GM23338 (cell line): ENCODE results near the gene ATP6V1A. TPM values are rescaled to one million over a fixed set of nuclear protein-coding genes. Genes with fewer than 3 reads are reported as not detected.

Experiments used
- ATAC-seq: fragments of 200-7000 bp; cut with Tn5 transposase; 3 replicates; pipeline ENCODE4 v1.9.1; 2020
- DNase-seq: peaks from one replicate; pipeline ENCODE4 v3.0.0-alpha.2; 2015; ENCODE audit warnings: low spot score
- H2AFZ ChIP-seq: fragments of 200-600 bp; sonication (generic); 2 replicates; pipeline ENCODE4 v1.8.0; 2016; ENCODE audit warnings: antibody characterized with exemption, mild to moderate bottlenecking, moderate library complexity
- H3F3A ChIP-seq: fragments of 200-600 bp; sonication (generic); replicated peaks from 2 replicates; pipeline ENCODE4 v1.8.0; 2017; ENCODE audit warnings: antibody characterized with exemption, mixed run types, low read depth
- H3K27ac ChIP-seq: fragments of 200-600 bp; sonication (generic); 2 replicates; pipeline ENCODE4 v1.6.1; 2016; ENCODE audit warnings: low read depth
- H3K27me3 ChIP-seq: fragments of 200-600 bp; sonication (generic); 2 replicates; pipeline ENCODE4 v1.8.0; 2016; ENCODE audit warnings: mild to moderate bottlenecking, mixed run types, moderate library complexity; ENCODE audit not compliant: insufficient read depth
- H3K36me3 ChIP-seq: fragments of 200-600 bp; sonication (generic); 2 replicates; pipeline ENCODE4 v1.8.0; 2016; ENCODE audit warnings: mild to moderate bottlenecking; ENCODE audit not compliant: insufficient read depth
- H3K4me1 ChIP-seq: fragments of 200-600 bp; sonication (generic); 2 replicates; pipeline ENCODE4 v1.8.0; 2016; ENCODE audit warnings: mild to moderate bottlenecking, moderate library complexity; ENCODE audit not compliant: insufficient read depth
- H3K4me2 ChIP-seq: fragments of 200-600 bp; sonication (generic); 2 replicates; pipeline ENCODE4 v1.7.1; 2017; ENCODE audit warnings: mixed run types
- H3K4me3 ChIP-seq: fragments of 200-600 bp; sonication (generic); 2 replicates; pipeline ENCODE4 v1.6.1; 2016; ENCODE audit warnings: mixed run types
- H3K79me2 ChIP-seq: fragments of 200-600 bp; sonication (generic); replicated peaks from 2 replicates; pipeline ENCODE4 v1.8.0; 2017; ENCODE audit warnings: mild to moderate bottlenecking; ENCODE audit not compliant: insufficient read depth
- H3K9me2 ChIP-seq: fragments of 200-600 bp; sonication (generic); 2 replicates; pipeline ENCODE4 v1.8.0; 2017; ENCODE audit not compliant: insufficient read depth
- H4K20me1 ChIP-seq: fragments of 200-600 bp; sonication (generic); replicated peaks from 2 replicates; pipeline ENCODE4 v1.8.0; 2017; ENCODE audit warnings: mild to moderate bottlenecking; ENCODE audit not compliant: insufficient read depth
- H3K27ac Mint-ChIP-seq: 2 replicates; pipeline ENCODE4 v1.8.0; 2020; ENCODE audit warnings: inconsistent platforms, mild to moderate bottlenecking, moderate library complexity, mixed read lengths
- H3K27me3 Mint-ChIP-seq: 3 replicates; pipeline ENCODE4 v1.8.0; 2022; ENCODE audit warnings: low read depth, mild to moderate bottlenecking, moderate library complexity, mixed read lengths, inconsistent platforms; ENCODE audit not compliant: insufficient read depth, poor library complexity
- H3K36me3 Mint-ChIP-seq: 3 replicates; pipeline ENCODE4 v1.8.0; 2021; ENCODE audit warnings: low read depth, mild to moderate bottlenecking, inconsistent platforms, moderate library complexity, mixed read lengths
- H3K4me1 Mint-ChIP-seq: 3 replicates; pipeline ENCODE4 v1.8.0; 2020; ENCODE audit warnings: mild to moderate bottlenecking, inconsistent platforms, mixed read lengths
- H3K4me3 Mint-ChIP-seq: 3 replicates; pipeline ENCODE4 v1.8.0; 2021; ENCODE audit warnings: moderate library complexity, mild to moderate bottlenecking, inconsistent platforms, mixed read lengths
- H3K9me3 Mint-ChIP-seq: 3 replicates; pipeline ENCODE4 v1.8.0; 2020; ENCODE audit warnings: moderate library complexity, mild to moderate bottlenecking, inconsistent platforms, mixed read lengths
- CREB1 ChIP-seq: fragments of 250-450 bp; sonication (Bioruptor Pico); IDR thresholded peaks from 2 replicates; pipeline ENCODE4 v1.5.0; 2020; ENCODE audit warnings: low read depth, mild to moderate bottlenecking, moderate library complexity
- EZH2phosphoT487 ChIP-seq: fragments of 200-600 bp; sonication (generic); IDR thresholded peaks from one replicate; pipeline ENCODE4 v1.8.1; 2018; ENCODE audit warnings: antibody characterized with exemption; ENCODE audit not compliant: unreplicated experiment
- POLR2AphosphoS5 ChIP-seq: IDR thresholded peaks from 2 replicates; pipeline ENCODE4 v1.6.1; 2016; ENCODE audit warnings: antibody characterized with exemption, low read depth
- STAT1 ChIP-seq: IDR thresholded peaks from one replicate; pipeline ENCODE4 v1.6.1; 2016; ENCODE audit warnings: antibody characterized with exemption; ENCODE audit not compliant: unreplicated experiment
- ZNF114 ChIP-seq: fragments of 250-450 bp; sonication (Bioruptor Pico); IDR thresholded peaks from 2 replicates; pipeline ENCODE4 v1.5.0; 2020; ENCODE audit warnings: mild to moderate bottlenecking, moderate library complexity
- ZNF331 ChIP-seq: fragments of 250-450 bp; sonication (Bioruptor Pico); IDR thresholded peaks from 2 replicates; pipeline ENCODE4 v1.5.0; 2020; ENCODE audit warnings: low read depth, mild to moderate bottlenecking, moderate library complexity
- polyA plus RNA-seq: library from polyadenylated mRNA; unstranded; fragments of >200 nt; fragmentation: Nextera tagmentation; extraction: Ambion mirVana; gene quantifications from 2 replicates; pipeline ENCODE4 v1.2.1, GENCODE V29; 2016
- total RNA-seq: library from RNA; depleted of rRNA; stranded (reverse); fragments of >200 nt; shearing (Covaris generic); gene quantifications from 2 replicates; pipeline ENCODE4 v1.2.3, GENCODE V29; 2014
- TF ChIP-seq, protein P1 (sequence below), 2 experiments: fragments of 200-600 bp in 1 of 2; sonication (generic) in 1 of 2; conservative IDR thresholded peaks; 2 replicates each; pipeline versions ENCODE4 v1.5.1 to v1.6.1; 2016 to 2017; ENCODE audit warnings: antibody characterized with exemption in 2 of 2, low read depth in 2 of 2, mild to moderate bottlenecking in 2 of 2, moderate library complexity in 1 of 2
- TF ChIP-seq, protein P2 (sequence below): IDR thresholded peaks from 2 replicates; pipeline ENCODE4 v1.6.1; 2016; ENCODE audit warnings: antibody characterized with exemption
- TF ChIP-seq, protein P3 (sequence below): fragments of 250-450 bp; sonication (Bioruptor Pico); IDR thresholded peaks from 2 replicates; pipeline ENCODE4 v1.5.0; 2020; ENCODE audit warnings: mild to moderate bottlenecking, moderate library complexity

ATP6V1A gene
- total and polyA plus RNA-seq, 2 experiments from 2014 or later = 38.0 to 87.3 TPM

DNA sequence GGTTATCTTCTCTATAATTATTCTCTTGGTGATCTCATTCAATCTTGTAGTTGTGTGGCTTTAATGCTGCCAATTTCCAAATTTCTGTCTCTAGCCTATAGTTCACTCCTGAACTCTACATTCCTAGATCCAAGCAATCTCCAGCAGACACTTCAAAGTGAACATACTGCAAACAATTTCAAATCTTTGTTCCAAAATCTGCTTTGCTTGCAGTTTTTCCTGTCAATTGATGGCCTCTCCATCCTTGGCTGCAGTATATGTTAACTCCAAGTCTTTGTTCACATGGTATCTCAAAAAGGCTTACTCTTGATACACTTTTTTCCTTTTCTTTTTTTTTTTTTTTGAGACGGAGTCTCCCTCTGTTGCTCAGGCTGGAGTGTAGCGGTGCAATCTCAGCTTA, 18.2 kb upstream of the ATP6V1A start:
- Histone ChIP-seq H2AFZ (no peak overlapping the region), H3K9me2 (no peaks in the 10 kb centered on the region), H3K4me1 (peaks cover 13% of the 10 kb centered on the region), H3K27ac (no peak overlapping the region), H3F3A (no peaks in the 10 kb centered on the region), H3K36me3 (no peaks in the 10 kb centered on the region; the same call in 1 of the 2 replicates), H3K27me3 (no peaks in the 10 kb centered on the region), H3K79me2 (peaks cover 100% of the 10 kb centered on the region), H4K20me1 (peaks cover 30% of the 10 kb centered on the region), H3K4me2 (no peak overlapping the region), H3K4me3 (no peak overlapping the region)
- H3K27ac Mint-ChIP-seq = no peak overlapping the region
- H3K4me1 Mint-ChIP-seq = peaks cover 32% of the 10 kb centered on the region
- H3K36me3 Mint-ChIP-seq = peaks cover 26% of the 10 kb centered on the region
- H3K27me3 Mint-ChIP-seq = peaks cover 4% of the 10 kb centered on the region
- H3K4me3 Mint-ChIP-seq = no peak overlapping the region
- H3K9me3 Mint-ChIP-seq = no peaks in the 10 kb centered on the region
- no peak for ATAC-seq
- DNase-seq = no peak
- TF ChIP-seq, protein P1, sequence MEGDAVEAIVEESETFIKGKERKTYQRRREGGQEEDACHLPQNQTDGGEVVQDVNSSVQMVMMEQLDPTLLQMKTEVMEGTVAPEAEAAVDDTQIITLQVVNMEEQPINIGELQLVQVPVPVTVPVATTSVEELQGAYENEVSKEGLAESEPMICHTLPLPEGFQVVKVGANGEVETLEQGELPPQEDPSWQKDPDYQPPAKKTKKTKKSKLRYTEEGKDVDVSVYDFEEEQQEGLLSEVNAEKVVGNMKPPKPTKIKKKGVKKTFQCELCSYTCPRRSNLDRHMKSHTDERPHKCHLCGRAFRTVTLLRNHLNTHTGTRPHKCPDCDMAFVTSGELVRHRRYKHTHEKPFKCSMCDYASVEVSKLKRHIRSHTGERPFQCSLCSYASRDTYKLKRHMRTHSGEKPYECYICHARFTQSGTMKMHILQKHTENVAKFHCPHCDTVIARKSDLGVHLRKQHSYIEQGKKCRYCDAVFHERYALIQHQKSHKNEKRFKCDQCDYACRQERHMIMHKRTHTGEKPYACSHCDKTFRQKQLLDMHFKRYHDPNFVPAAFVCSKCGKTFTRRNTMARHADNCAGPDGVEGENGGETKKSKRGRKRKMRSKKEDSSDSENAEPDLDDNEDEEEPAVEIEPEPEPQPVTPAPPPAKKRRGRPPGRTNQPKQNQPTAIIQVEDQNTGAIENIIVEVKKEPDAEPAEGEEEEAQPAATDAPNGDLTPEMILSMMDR (conservative IDR thresholded peaks at IDR 0.05; ENCODE audit: low read depth in 2 of 2) = no peak
- TF ChIP-seq ZNF114 (CRISPR knock-in tag) = no peak

DNA sequence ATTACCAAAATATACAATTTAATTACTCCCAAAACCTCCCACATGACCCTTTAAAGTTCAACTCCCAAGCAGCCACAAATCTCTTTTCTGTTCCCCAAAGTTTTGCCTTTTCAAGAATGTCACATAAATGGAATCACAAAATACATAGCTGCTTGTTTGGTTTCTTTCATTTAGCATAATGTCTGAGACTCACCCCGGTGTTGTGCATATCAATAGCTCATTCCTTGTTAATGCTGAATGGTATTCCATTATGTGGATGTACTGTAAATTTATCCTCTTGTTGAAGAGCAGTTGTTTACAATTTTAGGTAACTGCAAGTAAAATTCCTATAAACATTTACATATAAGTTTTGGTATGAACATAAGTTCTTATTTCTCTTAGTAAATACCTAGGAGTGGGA, 16.3 kb upstream of the ATP6V1A start:
- peaks cover 35% of the 10 kb centered on the region for H4K20me1 ChIP-seq
- peak overlapping the region; percentile 34; the same call in 1 of the 2 replicates for H3K27ac ChIP-seq
- no peak overlapping the region for H2AFZ ChIP-seq
- no peaks in the 10 kb centered on the region for H3K27me3 ChIP-seq
- peaks cover 13% of the 10 kb centered on the region for H3K4me1 ChIP-seq
- Mint-ChIP-seq H3K27me3 (peaks cover 4% of the 10 kb centered on the region), H3K27ac (no peak overlapping the region), H3K4me1 (peaks cover 34% of the 10 kb centered on the region), H3K4me3 (no peak overlapping the region), H3K36me3 (peaks cover 17% of the 10 kb centered on the region; the same call in 2 of the 3 replicates), H3K9me3 (no peaks in the 10 kb centered on the region)
- peaks cover 100% of the 10 kb centered on the region for H3K79me2 ChIP-seq
- H3K9me2 ChIP-seq = no peaks in the 10 kb centered on the region
- ATAC-seq = no peak
- H3K4me3 ChIP-seq = no peak overlapping the region
- H3K4me2 ChIP-seq = peak overlapping the region; percentile 37; the same call in 1 of the 2 replicates
- no peak for DNase-seq
- H3F3A ChIP-seq = no peaks in the 10 kb centered on the region
- H3K36me3 ChIP-seq = no peaks in the 10 kb centered on the region
- TF ChIP-seq EZH2phosphoT487 (no peak), ZNF331 (CRISPR knock-in tag) (no peak), ZNF114 (CRISPR knock-in tag) (no peak), CREB1 (no peak), STAT1 (no peak), POLR2AphosphoS5 (no peak)
- TF ChIP-seq, protein P1 (conservative IDR thresholded peaks at IDR 0.05; ENCODE audit: low read depth in 2 of 2) = no peak
- TF ChIP-seq, protein P2, sequence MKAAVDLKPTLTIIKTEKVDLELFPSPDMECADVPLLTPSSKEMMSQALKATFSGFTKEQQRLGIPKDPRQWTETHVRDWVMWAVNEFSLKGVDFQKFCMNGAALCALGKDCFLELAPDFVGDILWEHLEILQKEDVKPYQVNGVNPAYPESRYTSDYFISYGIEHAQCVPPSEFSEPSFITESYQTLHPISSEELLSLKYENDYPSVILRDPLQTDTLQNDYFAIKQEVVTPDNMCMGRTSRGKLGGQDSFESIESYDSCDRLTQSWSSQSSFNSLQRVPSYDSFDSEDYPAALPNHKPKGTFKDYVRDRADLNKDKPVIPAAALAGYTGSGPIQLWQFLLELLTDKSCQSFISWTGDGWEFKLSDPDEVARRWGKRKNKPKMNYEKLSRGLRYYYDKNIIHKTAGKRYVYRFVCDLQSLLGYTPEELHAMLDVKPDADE = no peak
- TF ChIP-seq, protein P3, sequence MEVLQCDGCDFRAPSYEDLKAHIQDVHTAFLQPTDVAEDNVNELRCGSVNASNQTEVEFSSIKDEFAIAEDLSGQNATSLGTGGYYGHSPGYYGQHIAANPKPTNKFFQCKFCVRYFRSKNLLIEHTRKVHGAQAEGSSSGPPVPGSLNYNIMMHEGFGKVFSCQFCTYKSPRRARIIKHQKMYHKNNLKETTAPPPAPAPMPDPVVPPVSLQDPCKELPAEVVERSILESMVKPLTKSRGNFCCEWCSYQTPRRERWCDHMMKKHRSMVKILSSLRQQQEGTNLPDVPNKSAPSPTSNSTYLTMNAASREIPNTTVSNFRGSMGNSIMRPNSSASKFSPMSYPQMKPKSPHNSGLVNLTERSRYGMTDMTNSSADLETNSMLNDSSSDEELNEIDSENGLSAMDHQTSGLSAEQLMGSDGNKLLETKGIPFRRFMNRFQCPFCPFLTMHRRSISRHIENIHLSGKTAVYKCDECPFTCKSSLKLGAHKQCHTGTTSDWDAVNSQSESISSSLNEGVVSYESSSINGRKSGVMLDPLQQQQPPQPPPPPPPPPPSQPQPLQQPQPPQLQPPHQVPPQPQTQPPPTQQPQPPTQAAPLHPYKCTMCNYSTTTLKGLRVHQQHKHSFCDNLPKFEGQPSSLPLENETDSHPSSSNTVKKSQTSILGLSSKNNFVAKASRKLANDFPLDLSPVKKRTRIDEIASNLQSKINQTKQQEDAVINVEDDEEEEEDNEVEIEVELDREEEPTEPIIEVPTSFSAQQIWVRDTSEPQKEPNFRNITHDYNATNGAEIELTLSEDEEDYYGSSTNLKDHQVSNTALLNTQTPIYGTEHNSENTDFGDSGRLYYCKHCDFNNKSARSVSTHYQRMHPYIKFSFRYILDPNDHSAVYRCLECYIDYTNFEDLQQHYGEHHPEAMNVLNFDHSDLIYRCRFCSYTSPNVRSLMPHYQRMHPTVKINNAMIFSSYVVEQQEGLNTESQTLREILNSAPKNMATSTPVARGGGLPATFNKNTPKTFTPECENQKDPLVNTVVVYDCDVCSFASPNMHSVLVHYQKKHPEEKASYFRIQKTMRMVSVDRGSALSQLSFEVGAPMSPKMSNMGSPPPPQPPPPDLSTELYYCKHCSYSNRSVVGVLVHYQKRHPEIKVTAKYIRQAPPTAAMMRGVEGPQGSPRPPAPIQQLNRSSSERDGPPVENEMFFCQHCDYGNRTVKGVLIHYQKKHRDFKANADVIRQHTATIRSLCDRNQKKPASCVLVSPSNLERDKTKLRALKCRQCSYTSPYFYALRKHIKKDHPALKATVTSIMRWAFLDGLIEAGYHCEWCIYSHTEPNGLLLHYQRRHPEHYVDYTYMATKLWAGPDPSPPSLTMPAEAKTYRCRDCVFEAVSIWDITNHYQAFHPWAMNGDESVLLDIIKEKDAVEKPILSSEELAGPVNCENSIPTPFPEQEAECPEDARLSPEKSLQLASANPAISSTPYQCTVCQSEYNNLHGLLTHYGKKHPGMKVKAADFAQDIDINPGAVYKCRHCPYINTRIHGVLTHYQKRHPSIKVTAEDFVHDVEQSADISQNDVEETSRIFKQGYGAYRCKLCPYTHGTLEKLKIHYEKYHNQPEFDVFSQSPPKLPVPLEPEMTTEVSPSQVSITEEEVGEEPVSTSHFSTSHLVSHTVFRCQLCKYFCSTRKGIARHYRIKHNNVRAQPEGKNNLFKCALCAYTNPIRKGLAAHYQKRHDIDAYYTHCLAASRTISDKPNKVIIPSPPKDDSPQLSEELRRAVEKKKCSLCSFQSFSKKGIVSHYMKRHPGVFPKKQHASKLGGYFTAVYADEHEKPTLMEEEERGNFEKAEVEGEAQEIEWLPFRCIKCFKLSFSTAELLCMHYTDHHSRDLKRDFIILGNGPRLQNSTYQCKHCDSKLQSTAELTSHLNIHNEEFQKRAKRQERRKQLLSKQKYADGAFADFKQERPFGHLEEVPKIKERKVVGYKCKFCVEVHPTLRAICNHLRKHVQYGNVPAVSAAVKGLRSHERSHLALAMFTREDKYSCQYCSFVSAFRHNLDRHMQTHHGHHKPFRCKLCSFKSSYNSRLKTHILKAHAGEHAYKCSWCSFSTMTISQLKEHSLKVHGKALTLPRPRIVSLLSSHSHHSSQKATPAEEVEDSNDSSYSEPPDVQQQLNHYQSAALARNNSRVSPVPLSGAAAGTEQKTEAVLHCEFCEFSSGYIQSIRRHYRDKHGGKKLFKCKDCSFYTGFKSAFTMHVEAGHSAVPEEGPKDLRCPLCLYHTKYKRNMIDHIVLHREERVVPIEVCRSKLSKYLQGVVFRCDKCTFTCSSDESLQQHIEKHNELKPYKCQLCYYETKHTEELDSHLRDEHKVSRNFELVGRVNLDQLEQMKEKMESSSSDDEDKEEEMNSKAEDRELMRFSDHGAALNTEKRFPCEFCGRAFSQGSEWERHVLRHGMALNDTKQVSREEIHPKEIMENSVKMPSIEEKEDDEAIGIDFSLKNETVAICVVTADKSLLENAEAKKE (CRISPR knock-in tag) = no peak
